K562 treated with DMSO at 1 percent for 24 hours (cell line): Measurements from ENCODE around the gene SHQ1. TPM values are rescaled to one million over a fixed set of nuclear protein-coding genes. Genes with fewer than 3 reads are reported as not detected.

Experiments
- total RNA-seq: library from RNA; unstranded; fragments of 300-600 nt; gene quantifications from 2 replicates; pipeline ENCODE4 v1.2.3, GENCODE V29; 2022; ENCODE audit warnings: low read depth; ENCODE audit not compliant: insufficient read depth

SHQ1 gene
- 4.6 and 6.4 TPM in 2 replicates for total RNA-seq

DNA sequence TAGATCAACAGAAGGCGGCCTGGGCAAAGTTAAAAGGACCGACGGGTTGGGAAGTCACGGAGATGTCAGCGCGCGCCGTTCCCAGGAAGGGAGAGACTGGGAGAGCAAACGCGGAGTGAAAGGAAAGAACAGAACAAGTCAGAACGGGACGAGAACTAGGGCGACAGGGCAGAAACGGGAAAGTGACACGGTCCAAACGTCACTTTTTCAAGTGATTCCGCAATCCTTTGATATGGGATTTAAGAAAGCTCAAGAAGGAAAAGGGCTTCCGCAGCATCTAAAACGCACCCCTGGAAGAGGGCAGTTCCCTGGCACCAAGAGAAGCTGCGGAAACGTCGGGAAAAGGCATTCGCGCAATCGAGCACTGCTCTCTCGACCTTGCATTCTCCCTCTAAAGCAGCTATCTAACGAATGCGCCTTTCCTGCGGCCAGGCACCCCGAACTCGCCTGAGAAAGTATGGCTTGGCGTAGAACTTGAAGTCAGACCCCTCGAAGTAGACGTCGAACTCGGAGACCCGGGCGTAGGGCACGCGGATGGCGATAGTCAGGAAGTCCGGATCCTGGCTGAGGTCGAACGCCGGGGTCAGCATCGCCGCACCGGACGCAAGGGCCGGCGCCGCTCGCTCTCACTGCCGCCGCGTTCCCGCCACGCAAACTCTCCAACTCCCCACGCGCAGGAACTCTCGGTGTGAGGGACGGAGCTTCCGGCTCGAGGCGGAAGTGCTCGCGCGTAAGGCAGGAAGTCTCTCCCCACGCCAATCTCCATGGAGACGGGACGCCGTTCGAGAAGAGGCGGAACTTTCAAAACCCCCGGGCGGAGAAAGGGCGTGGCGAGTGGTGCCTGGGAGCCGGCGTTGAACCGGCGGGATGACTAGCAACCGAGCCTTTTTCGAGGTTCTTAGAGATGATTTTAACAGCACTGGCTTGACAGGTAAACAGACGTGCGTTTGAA is at the start of gene SHQ1:
SHQ1 (minus strand) TSS at position 695 of the 952 bp plus-strand sequence; CDS start at position 590, 105 bp downstream.

DNA sequence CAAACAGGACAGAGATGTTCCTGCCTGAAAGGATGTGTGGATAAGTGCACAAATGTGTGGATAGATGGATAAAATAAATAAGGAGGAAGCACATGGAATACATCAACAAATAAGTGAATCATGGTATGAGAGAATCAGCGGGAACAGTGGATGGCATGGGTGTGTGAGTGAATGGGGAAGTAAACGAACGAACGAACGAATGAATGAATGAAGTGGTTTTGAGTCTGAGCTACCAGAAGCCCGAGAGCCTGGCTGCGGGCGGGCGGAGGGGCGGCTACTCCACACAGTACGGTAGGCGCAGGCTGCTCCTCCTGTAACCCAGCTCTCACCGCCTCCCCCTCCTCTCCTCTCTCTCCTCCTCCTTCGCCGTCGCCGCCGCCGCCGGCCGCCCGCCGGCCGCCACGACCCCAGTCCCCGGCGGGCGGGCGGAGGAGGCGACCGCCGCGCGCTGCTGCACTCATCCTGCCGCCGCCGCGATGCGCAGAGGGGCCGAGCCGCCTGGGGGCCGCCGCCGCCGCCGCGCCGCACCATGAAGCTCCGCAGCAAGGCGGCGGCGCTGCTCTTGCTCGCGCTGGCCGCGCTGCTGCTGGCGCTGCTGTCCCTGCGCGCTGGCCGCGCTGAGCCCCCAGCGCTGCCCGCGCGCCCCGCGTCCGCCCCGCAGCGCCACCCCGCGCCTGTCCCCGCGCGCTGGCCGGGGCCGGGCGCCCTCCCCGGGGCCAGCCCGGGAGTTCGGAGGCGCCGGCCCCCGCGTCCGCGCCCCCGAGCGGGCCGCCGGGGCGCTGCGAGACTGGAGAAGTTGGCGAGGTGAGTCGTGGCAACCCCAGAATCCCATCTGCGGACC is 39.7 kb upstream of the SHQ1 start, which contains the start of gene GXYLT2:
GXYLT2 (plus strand) TSS at position 342 of the 841 bp plus-strand sequence; CDS start at position 530, 188 bp downstream.

Other genes starting within 250 kb of the SHQ1 start
- 2.7 and 3.9 TPM in 2 replicates for gene GXYLT2, start 39.6 kb upstream of the SHQ1 start, total RNA-seq
- gene PPP4R2, start 148.4 kb upstream of the SHQ1 start, total RNA-seq: 8.8 and 11.6 TPM in 2 replicates
- gene EBLN2, start 213.2 kb upstream of the SHQ1 start, total RNA-seq: 0.38 TPM in 1 of 2 replicates, not detected in the other